Ectodermal cell (in vitro differentiated cells): ENCODE results near the gene OR1N2. TPM values are rescaled to one million over a fixed set of nuclear protein-coding genes. Genes with fewer than 3 reads are reported as not detected.
"Not testable (repeated sequence)": the region's sequence is repeated elsewhere in the genome, so short reads cannot be mapped to it uniquely, and the experiment has no call there.

Experiments used
- H3K27ac ChIP-seq: 2 replicates; pipeline ENCODE4 v1.7.0; 2013; ENCODE audit warnings: mild to moderate bottlenecking, low read depth, low read length; ENCODE audit not compliant: insufficient read depth, poor library complexity, severe bottlenecking
- H3K27me3 ChIP-seq: 2 replicates; pipeline ENCODE4 v1.7.0; 2013; ENCODE audit warnings: mild to moderate bottlenecking, low read length; ENCODE audit not compliant: insufficient read depth, control insufficient read depth, poor library complexity, severe bottlenecking
- H3K36me3 ChIP-seq: one replicate; pipeline ENCODE4 v1.7.0; 2013; ENCODE audit warnings: low read length; ENCODE audit not compliant: control insufficient read depth, insufficient read depth
- H3K4me1 ChIP-seq: one replicate; pipeline ENCODE4 v1.7.0; 2013; ENCODE audit warnings: low read length; ENCODE audit not compliant: control insufficient read depth, insufficient read depth
- H3K4me3 ChIP-seq: 2 replicates; pipeline ENCODE4 v1.7.0; 2013; ENCODE audit warnings: low read depth, low read length, control low read depth; ENCODE audit not compliant: insufficient read depth
- H3K9me3 ChIP-seq: 2 replicates; pipeline ENCODE4 v1.7.0; 2013; ENCODE audit warnings: mild to moderate bottlenecking, low read length, moderate library complexity; ENCODE audit not compliant: control insufficient read depth
- WGBS, 2 experiments: methylation state at CpG; one replicate each; pipeline ENCODE4 v1.1.7; 2013; ENCODE audit warnings: missing lambda C conversion rate in 2 of 2; 5-methylcytosine and 5-hydroxymethylcytosine counted together
- polyA plus RNA-seq, 4 experiments: library from polyadenylated mRNA; stranded (reverse); fragments of 50-300 nt; gene quantifications; one replicate each; pipeline ENCODE4 v1.2.3, GENCODE V29; 2013

Gene OR1N2
- polyA plus RNA-seq (2013, experiment 1 of 4), result not detected
- not detected for polyA plus RNA-seq (2013, experiment 2 of 4)
- polyA plus RNA-seq (2013, experiment 3 of 4), result not detected
- polyA plus RNA-seq (2013, experiment 4 of 4), result not detected

GRCh38 chr9:122552812-122553211 lies at the start of gene OR1N2:
TSS of gene OR1N2 (plus strand) at chr9:122553112. CDS start at chr9:122553212, 100 bp downstream.
- H3K36me3 ChIP-seq, result no peaks in the 10 kb centered on the region
- H3K4me3 ChIP-seq, result no peak within 1 kb of the TSS
- no peak within 1 kb of the TSS for H3K27ac ChIP-seq
- no peaks in the 10 kb centered on the region for H3K4me1 ChIP-seq
- no peaks in the 10 kb centered on the region for H3K27me3 ChIP-seq
- no peaks in the 10 kb centered on the region for H3K9me3 ChIP-seq
- WGBS, 2 experiments, result 80 to 89% methylated on average over 2 of the region's 2 CpGs

- no peaks in the 10 kb centered on the region for H3K9me3 ChIP-seq
- 54 to 55% methylated on average over 2 of the region's 2 CpGs for WGBS, 2 experiments
- H3K36me3 ChIP-seq, result no peaks in the 10 kb centered on the region
- peaks cover 3% of the 10 kb centered on the region for H3K27me3 ChIP-seq
- H3K4me1 ChIP-seq, result no peaks in the 10 kb centered on the region
- H3K27ac ChIP-seq, result no peak overlapping the region
- no peak overlapping the region for H3K4me3 ChIP-seq
Observed at GRCh38 chr9:122506964-122507363, 45.9 kb upstream of the OR1N2 start.

- no peaks in the 10 kb centered on the region for H3K36me3 ChIP-seq
- no peaks in the 10 kb centered on the region for H3K9me3 ChIP-seq
- H3K4me3 ChIP-seq, result no peak within 1 kb of the TSS
- H3K27ac ChIP-seq, result no peak within 1 kb of the TSS
- WGBS, 2 experiments, result 66 to 77% methylated on average over 6 of the region's 6 CpGs
- no peaks in the 10 kb centered on the region for H3K4me1 ChIP-seq
- peaks cover 3% of the 10 kb centered on the region for H3K27me3 ChIP-seq
Observed at GRCh38 chr9:122510502-122510901, 42.4 kb upstream of the OR1N2 start, which contains the start of gene OR1J2. TSS of gene OR1J2 (plus strand) at chr9:122510802. CDS start at chr9:122510802, 0 bp downstream.

GRCh38 chr9:122518226-122518625 lies 34.7 kb upstream of the OR1N2 start:
- H3K27ac ChIP-seq, result no peak overlapping the region
- no peaks in the 10 kb centered on the region for H3K4me1 ChIP-seq
- H3K9me3 ChIP-seq, result no peaks in the 10 kb centered on the region
- H3K27me3 ChIP-seq, result no peaks in the 10 kb centered on the region
- WGBS, 2 experiments, result 61 to 65% methylated on average over 2 of the region's 2 CpGs
- H3K4me3 ChIP-seq, result no peak overlapping the region
- no peaks in the 10 kb centered on the region for H3K36me3 ChIP-seq

GRCh38 chr9:122518841-122519240 lies 34.1 kb upstream of the OR1N2 start, which contains the start of gene OR1J4:
TSS of gene OR1J4 (plus strand) at chr9:122519141. CDS start at chr9:122519141, 0 bp downstream.
- no peaks in the 10 kb centered on the region for H3K27me3 ChIP-seq
- H3K36me3 ChIP-seq, result no peaks in the 10 kb centered on the region
- 77 to 79% methylated on average over 3 to 4 of the region's 4 CpGs for WGBS, 2 experiments
- H3K27ac ChIP-seq, result no peak within 1 kb of the TSS
- no peak within 1 kb of the TSS for H3K4me3 ChIP-seq
- no peaks in the 10 kb centered on the region for H3K9me3 ChIP-seq
- H3K4me1 ChIP-seq, result no peaks in the 10 kb centered on the region

- Histone ChIP-seq H3K27me3 (no peaks in the 10 kb centered on the region), H3K4me3 (no peak overlapping the region), H3K27ac (no peak overlapping the region), H3K4me1 (no peaks in the 10 kb centered on the region), H3K9me3 (no peaks in the 10 kb centered on the region), H3K36me3 (no peaks in the 10 kb centered on the region)
- 89 to 93% methylated on average over 3 of the region's 3 CpGs for WGBS, 2 experiments
Observed at GRCh38 chr9:122519376-122519775, 33.5 kb upstream of the OR1N2 start.

- Histone ChIP-seq H3K4me1 (no peaks in the 10 kb centered on the region), H3K9me3 (no peaks in the 10 kb centered on the region), H3K27ac (no peak overlapping the region), H3K4me3 (no peak overlapping the region), H3K27me3 (no peaks in the 10 kb centered on the region), H3K36me3 (no peaks in the 10 kb centered on the region)
- 84% methylated on average over 10 of the region's 10 CpGs for WGBS, 2 experiments
Observed at GRCh38 chr9:122526602-122527001, 26.3 kb upstream of the OR1N2 start.

GRCh38 chr9:122527193-122527592 lies 25.7 kb upstream of the OR1N2 start, which contains the start of gene OR1N1:
TSS of gene OR1N1 (minus strand) at chr9:122527293. CDS start at chr9:122527293, 0 bp downstream.
- no peaks in the 10 kb centered on the region for H3K27me3 ChIP-seq
- H3K4me1 ChIP-seq, result no peaks in the 10 kb centered on the region
- H3K4me3 ChIP-seq, result no peak within 1 kb of the TSS
- WGBS, 2 experiments, result 92 to 95% methylated on average over 3 of the region's 3 CpGs
- no peak within 1 kb of the TSS for H3K27ac ChIP-seq
- H3K36me3 ChIP-seq, result no peaks in the 10 kb centered on the region
- H3K9me3 ChIP-seq, result no peaks in the 10 kb centered on the region

GRCh38 chr9:122531157-122531556 lies 21.8 kb upstream of the OR1N2 start:
- not testable (repeated sequence) for H3K27me3 ChIP-seq, H3K4me1 ChIP-seq, H3K9me3 ChIP-seq, H3K4me3 ChIP-seq, H3K27ac ChIP-seq, H3K36me3 ChIP-seq
- WGBS, 2 experiments, result 75 to 78% methylated on average over 4 of the region's 4 CpGs

- WGBS, 2 experiments, result 84 to 90% methylated on average over 1 of the region's 1 CpG
Observed at GRCh38 chr9:122536134-122536533, 16.8 kb upstream of the OR1N2 start.

GRCh38 chr9:122537066-122537465 lies 15.8 kb upstream of the OR1N2 start:
- not testable (repeated sequence) for H3K4me3 ChIP-seq, H3K27ac ChIP-seq, H3K4me1 ChIP-seq, H3K36me3 ChIP-seq, H3K9me3 ChIP-seq, H3K27me3 ChIP-seq
- 67 to 74% methylated on average over 7 of the region's 7 CpGs for WGBS, 2 experiments

More at GRCh38 chr9:122536134-122536533, 16.8 kb upstream of the OR1N2 start:
- no peaks in the 10 kb centered on the region for H3K36me3 ChIP-seq
- H3K27ac ChIP-seq, result no peak overlapping the region
- no peak overlapping the region for H3K4me3 ChIP-seq
- H3K4me1 ChIP-seq, result no peaks in the 10 kb centered on the region
- H3K27me3 ChIP-seq, result no peaks in the 10 kb centered on the region
- H3K9me3 ChIP-seq, result no peaks in the 10 kb centered on the region
